HG02623 (cell line): ENCODE measurements around the gene PACRGL.
A peak's percentile ranks its signal among the peaks of the same experiment; 100 is the strongest.

ENCODE experiments used
- ATAC-seq: cut with Tn5 transposase; IDR thresholded peaks from one replicate; pipeline ENCODE4 v1.9.1; 2021; ENCODE audit warnings: moderate library complexity; ENCODE audit not compliant: unreplicated experiment

PACRGL gene

GRCh38 chr4:20700007-20700761, at the start of gene PACRGL:
Gene PACRGL (plus strand): TSS chr4:20700458. CDS start chr4:20704482, 4,024 bp downstream.
- ATAC-seq = peak; percentile 100

- ATAC-seq = no peak
Observed at GRCh38 chr4:20652226-20652885, 47.9 kb upstream of the PACRGL start.

GRCh38 chr4:20658456-20658855, 41.8 kb upstream of the PACRGL start:
- no peak for ATAC-seq

- no peak for ATAC-seq
Observed at GRCh38 chr4:20662851-20663250, 37.4 kb upstream of the PACRGL start.

GRCh38 chr4:20666012-20666860, 34.0 kb upstream of the PACRGL start:
- no peak for ATAC-seq

- ATAC-seq = no peak
Observed at GRCh38 chr4:20672262-20672661, 28.0 kb upstream of the PACRGL start.

GRCh38 chr4:20675786-20676185, 24.5 kb upstream of the PACRGL start:
- no peak for ATAC-seq

- ATAC-seq = no peak
Observed at GRCh38 chr4:20676501-20677197, 23.6 kb upstream of the PACRGL start.

- no peak for ATAC-seq
Observed at GRCh38 chr4:20678400-20678799, 21.9 kb upstream of the PACRGL start.

- ATAC-seq = no peak
Observed at GRCh38 chr4:20679951-20680350, 20.3 kb upstream of the PACRGL start.

- no peak for ATAC-seq
Observed at GRCh38 chr4:20680736-20681135, 19.5 kb upstream of the PACRGL start.

- ATAC-seq = no peak
Observed at GRCh38 chr4:20681271-20681670, 19.0 kb upstream of the PACRGL start.

GRCh38 chr4:20682853-20683252, 17.4 kb upstream of the PACRGL start:
- ATAC-seq = no peak

GRCh38 chr4:20683766-20684165, 16.5 kb upstream of the PACRGL start:
- no peak for ATAC-seq

- no peak for ATAC-seq
Observed at GRCh38 chr4:20684852-20685763, 15.2 kb upstream of the PACRGL start.

GRCh38 chr4:20687864-20688263, 12.4 kb upstream of the PACRGL start:
- ATAC-seq = no peak

GRCh38 chr4:20696815-20697214, 3.4 kb upstream of the PACRGL start:
- no peak for ATAC-seq

- no peak for ATAC-seq
Observed at GRCh38 chr4:20698382-20698781, 1.9 kb upstream of the PACRGL start.

GRCh38 chr4:20698820-20699219, 1.4 kb upstream of the PACRGL start:
- no peak for ATAC-seq

- no peak for ATAC-seq
Observed at GRCh38 chr4:20711335-20711734, 11.1 kb downstream of the PACRGL start.
